GM21825 (cell line): ENCODE measurements around the gene UBFD1.
"Not testable (repeated sequence)": the region's sequence is repeated elsewhere in the genome, so short reads cannot be mapped to it uniquely, and the experiment has no call there.

Experiments
- ATAC-seq: cut with Tn5 transposase; IDR thresholded peaks from one replicate; pipeline ENCODE4 v1.9.1; 2021; ENCODE audit warnings: mild to moderate bottlenecking, moderate library complexity; ENCODE audit not compliant: unreplicated experiment

Gene UBFD1

DNA sequence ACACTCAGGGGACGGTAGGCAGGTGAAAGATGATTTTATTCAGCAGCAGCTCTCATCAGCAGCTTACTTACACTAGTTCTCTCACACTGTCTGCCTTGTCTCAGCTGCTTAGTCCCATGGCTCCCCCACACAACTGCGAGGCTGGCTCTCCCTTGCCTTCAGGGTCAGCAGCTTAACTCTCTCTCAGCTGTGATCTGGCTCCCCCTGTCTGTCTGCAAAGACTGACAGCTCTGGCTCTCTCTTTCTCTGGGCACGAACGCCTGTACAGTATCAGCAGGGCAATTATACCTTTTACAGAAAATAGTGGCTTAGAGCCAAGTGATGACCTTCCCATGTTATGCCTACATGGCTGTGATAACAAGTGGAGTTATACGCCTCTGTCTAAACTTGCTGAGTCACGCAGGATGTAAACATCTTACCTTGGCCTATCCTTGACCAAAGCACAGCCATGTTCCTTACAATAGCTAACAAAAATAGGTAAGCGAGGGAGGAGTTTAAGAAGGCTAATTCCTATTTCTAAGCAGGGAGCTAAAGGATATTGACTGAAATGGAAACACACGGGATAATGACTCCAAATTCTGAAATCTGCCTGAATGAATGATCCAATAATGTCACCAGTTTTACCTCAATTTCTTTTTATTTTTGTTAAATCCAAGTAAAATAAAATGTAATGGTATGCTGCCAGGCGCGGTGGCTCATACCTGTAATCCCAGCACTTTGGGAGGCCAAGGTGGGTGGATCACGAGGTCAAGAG is 39.7 kb downstream of the UBFD1 start:
- no peak for ATAC-seq

GRCh38 chr16:23607726-23608125 is 50.2 kb downstream of the UBFD1 start:
- ATAC-seq = no peak

DNA sequence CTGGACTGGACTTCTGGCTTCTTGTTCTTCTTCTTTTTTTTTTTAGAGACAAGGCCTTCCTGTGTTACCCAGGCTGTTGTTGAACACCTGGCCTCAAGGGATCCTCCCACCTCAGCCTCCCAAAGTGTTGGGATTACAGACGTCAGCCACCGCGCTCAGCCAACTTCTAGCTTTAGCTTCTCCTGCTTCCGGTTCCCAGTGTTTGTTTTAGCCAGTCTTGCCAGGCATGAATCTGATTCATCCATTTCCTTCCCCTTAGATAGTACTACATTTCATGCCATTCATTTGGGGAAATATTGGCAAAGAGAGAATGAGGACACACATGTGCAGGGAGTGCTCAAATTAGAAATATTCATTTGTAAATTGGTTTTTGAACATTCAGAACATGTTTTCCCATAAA is 50.7 kb downstream of the UBFD1 start:
- no peak for ATAC-seq

DNA sequence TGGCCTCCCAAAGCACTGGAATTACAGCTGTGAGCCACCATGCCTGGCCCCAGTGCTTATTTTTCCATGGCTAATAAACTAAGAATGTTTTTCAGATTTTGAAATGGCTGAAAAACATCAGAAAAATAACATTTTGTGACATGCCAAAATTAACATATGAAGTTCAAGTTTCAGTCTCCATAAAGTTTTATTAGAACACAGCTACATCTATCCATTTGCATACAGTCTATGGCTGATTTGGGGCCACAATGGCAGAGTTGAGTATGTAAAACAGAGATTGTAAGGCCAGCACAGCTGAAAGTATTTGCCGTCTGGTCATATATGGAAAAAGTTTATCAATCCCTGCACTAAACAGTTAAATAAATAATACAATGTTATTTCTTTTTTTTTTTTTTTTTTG is 52.4 kb downstream of the UBFD1 start:
- no peak for ATAC-seq

GRCh38 chr16:23610905-23611304 is 53.4 kb downstream of the UBFD1 start:
- ATAC-seq = not testable (repeated sequence)

- no peak for ATAC-seq
Measured at GRCh38 chr16:23611936-23612335, 54.4 kb downstream of the UBFD1 start.

- no peak for ATAC-seq
Measured at GRCh38 chr16:23615805-23616204, 58.3 kb downstream of the UBFD1 start.
